GM21423 (cell line): ENCODE measurements around the gene S100A12.
"Not testable (repeated sequence)": the region's sequence is repeated elsewhere in the genome, so short reads cannot be mapped to it uniquely, and the experiment has no call there.

Experiments
- ATAC-seq: cut with Tn5 transposase; IDR thresholded peaks from one replicate; pipeline ENCODE4 v1.9.1; 2021; ENCODE audit warnings: mild to moderate bottlenecking, moderate library complexity; ENCODE audit not compliant: unreplicated experiment

S100A12 gene

GRCh38 chr1:153354515-153355193 lies 20.8 kb downstream of the S100A12 start:
- ATAC-seq = no peak

GRCh38 chr1:153353226-153353947 lies 22.0 kb downstream of the S100A12 start:
- ATAC-seq = no peak

- ATAC-seq = no peak
Observed at GRCh38 chr1:153352523-153352922, 22.9 kb downstream of the S100A12 start.

GRCh38 chr1:153350321-153350957 lies 25.0 kb downstream of the S100A12 start:
- ATAC-seq = no peak

- ATAC-seq = no peak
Observed at GRCh38 chr1:153349363-153350320, 25.8 kb downstream of the S100A12 start.

GRCh38 chr1:153348511-153349362 lies 26.7 kb downstream of the S100A12 start, which contains the start of gene PGLYRP4:
PGLYRP4 (minus strand) TSS chr1:153348841; CDS start chr1:153347932, 909 bp downstream.
- no peak for ATAC-seq

- no peak for ATAC-seq
Observed at GRCh38 chr1:153347856-153348255, 27.6 kb downstream of the S100A12 start.

- ATAC-seq = not testable (repeated sequence)
Observed at GRCh38 chr1:153347049-153347448, 28.4 kb downstream of the S100A12 start.

GRCh38 chr1:153346077-153346723 lies 29.2 kb downstream of the S100A12 start:
- no peak for ATAC-seq

- ATAC-seq = no peak
Observed at GRCh38 chr1:153345187-153346076, 30.0 kb downstream of the S100A12 start.

GRCh38 chr1:153344718-153345025 lies 30.7 kb downstream of the S100A12 start:
- no peak for ATAC-seq

GRCh38 chr1:153343811-153344717 lies 31.4 kb downstream of the S100A12 start:
- no peak for ATAC-seq

- ATAC-seq = no peak
Observed at GRCh38 chr1:153343040-153343681, 32.3 kb downstream of the S100A12 start.

- no peak for ATAC-seq
Observed at GRCh38 chr1:153342178-153342577, 33.2 kb downstream of the S100A12 start.

- ATAC-seq = no peak
Observed at GRCh38 chr1:153341431-153341934, 33.9 kb downstream of the S100A12 start.

GRCh38 chr1:153340356-153340755 lies 35.1 kb downstream of the S100A12 start:
- no peak for ATAC-seq

- ATAC-seq = no peak
Observed at GRCh38 chr1:153339802-153340201, 35.6 kb downstream of the S100A12 start.
